Breast epithelium (tissue), 3 donors: Measurements from ENCODE around the gene C9orf43.

Experiments
- POLR2A ChIP-seq: fragments of 450-650 bp; IDR thresholded peaks from one replicate; pipeline ENCODE4 v1.6.1; 2016; ENCODE audit warnings: antibody characterized with exemption, mild to moderate bottlenecking, moderate library complexity
- TF ChIP-seq, protein P1 (sequence below), 3 donors: fragments of 450-650 bp; IDR thresholded peaks; one replicate each; pipeline ENCODE4 v1.5.1; 2016 to 2017; ENCODE audit warnings: antibody characterized with exemption in 3 of 3, mild to moderate bottlenecking in 3 of 3, moderate library complexity in 3 of 3

DNA sequence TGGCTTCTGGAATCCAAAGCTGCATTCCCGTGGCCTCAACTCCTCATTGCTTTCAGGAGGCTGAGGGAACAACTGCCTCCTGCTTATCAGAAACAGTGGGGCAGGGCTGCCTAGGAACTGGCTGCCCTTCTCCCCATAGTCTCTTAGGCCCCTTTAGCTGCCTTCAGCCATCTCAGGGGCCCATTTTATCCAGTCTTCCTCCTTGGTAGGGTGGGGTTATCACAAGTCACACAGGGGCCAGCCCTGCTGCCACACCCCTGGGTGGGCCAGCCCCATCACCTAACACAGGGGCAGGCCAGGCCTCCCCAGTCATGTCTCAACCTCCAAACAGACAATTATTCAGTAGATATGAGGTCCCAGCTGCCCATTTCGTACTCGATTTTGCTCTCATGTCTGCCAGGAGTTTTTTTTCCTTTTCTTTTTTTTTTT lies 13.3 kb upstream of the C9orf43 start:
- TF ChIP-seq, protein P1, sequence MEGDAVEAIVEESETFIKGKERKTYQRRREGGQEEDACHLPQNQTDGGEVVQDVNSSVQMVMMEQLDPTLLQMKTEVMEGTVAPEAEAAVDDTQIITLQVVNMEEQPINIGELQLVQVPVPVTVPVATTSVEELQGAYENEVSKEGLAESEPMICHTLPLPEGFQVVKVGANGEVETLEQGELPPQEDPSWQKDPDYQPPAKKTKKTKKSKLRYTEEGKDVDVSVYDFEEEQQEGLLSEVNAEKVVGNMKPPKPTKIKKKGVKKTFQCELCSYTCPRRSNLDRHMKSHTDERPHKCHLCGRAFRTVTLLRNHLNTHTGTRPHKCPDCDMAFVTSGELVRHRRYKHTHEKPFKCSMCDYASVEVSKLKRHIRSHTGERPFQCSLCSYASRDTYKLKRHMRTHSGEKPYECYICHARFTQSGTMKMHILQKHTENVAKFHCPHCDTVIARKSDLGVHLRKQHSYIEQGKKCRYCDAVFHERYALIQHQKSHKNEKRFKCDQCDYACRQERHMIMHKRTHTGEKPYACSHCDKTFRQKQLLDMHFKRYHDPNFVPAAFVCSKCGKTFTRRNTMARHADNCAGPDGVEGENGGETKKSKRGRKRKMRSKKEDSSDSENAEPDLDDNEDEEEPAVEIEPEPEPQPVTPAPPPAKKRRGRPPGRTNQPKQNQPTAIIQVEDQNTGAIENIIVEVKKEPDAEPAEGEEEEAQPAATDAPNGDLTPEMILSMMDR (IDR thresholded peaks at IDR 0.05) = no peak
- no peak for TF ChIP-seq POLR2A
